ENCODE data around the gene RNF113A. TPM values are rescaled to one million over a fixed set of nuclear protein-coding genes. Genes with fewer than 3 reads are reported as not detected.
"Not testable (repeated sequence)": the region's sequence is repeated elsewhere in the genome, so short reads cannot be mapped to it uniquely, and the experiment has no call there.

The RNF113A gene
- polyA plus RNA-seq, 2 donors, result 13.4 to 13.9 TPM

GRCh38 chrX:119852382-119853353, 18.9 kb downstream of the RNF113A start, which contains the start of gene UPF3B:
TSS of gene UPF3B (minus strand) at chrX:119852963. CDS start at chrX:119852928, 35 bp downstream.
- no peaks in the 10 kb centered on the region for H3K36me3 ChIP-seq (ENCODE audit: control insufficient read depth in 2 of 2, insufficient read depth in 2 of 2, low read length in 1 of 2)
- H3K4me1 ChIP-seq (ENCODE audit: control insufficient read depth in 2 of 2, insufficient read depth in 2 of 2, low read length in 1 of 2), result no peaks in the 10 kb centered on the region
- WGBS, 2 donors, result 1 to 27% methylated on average over 51 to 54 of the region's 54 CpGs
- H3K4me3 ChIP-seq (ENCODE audit: low read depth in 1 of 2, low read length in 2 of 2), result peak within 1 kb of the TSS; percentile 55 to 73
- H3K9me3 ChIP-seq (ENCODE audit: control insufficient read depth in 2 of 2, insufficient read depth in 1 of 2, low read depth in 1 of 2, low read length in 1 of 2), result no peaks in the 10 kb centered on the region
- no peaks in the 10 kb centered on the region for H3K27me3 ChIP-seq (ENCODE audit: control insufficient read depth in 1 of 2, insufficient read depth in 2 of 2, low read length in 2 of 2)
- peak within 1 kb of the TSS; percentile 85 to 88 for H3K27ac ChIP-seq (ENCODE audit: low read depth in 2 of 2, low read length in 1 of 2)

- Histone ChIP-seq H3K36me3 (ENCODE audit: control insufficient read depth in 2 of 2, insufficient read depth in 2 of 2, low read length in 1 of 2) (peaks cover 0 to 3% of the 10 kb centered on the region in 2 donors), H3K27me3 (ENCODE audit: control insufficient read depth in 1 of 2, insufficient read depth in 2 of 2, low read length in 2 of 2) (peaks cover 0 to 2% of the 10 kb centered on the region in 2 donors), H3K27ac (ENCODE audit: low read depth in 2 of 2, low read length in 1 of 2) (no peak overlapping the region), H3K4me3 (ENCODE audit: low read depth in 1 of 2, low read length in 2 of 2) (no peak overlapping the region), H3K4me1 (ENCODE audit: control insufficient read depth in 2 of 2, insufficient read depth in 2 of 2, low read length in 1 of 2) (no peaks in the 10 kb centered on the region), H3K9me3 (ENCODE audit: control insufficient read depth in 2 of 2, insufficient read depth in 1 of 2, low read depth in 1 of 2, low read length in 1 of 2) (no peaks in the 10 kb centered on the region)
- WGBS, 2 donors, result 76 to 83% methylated on average over 3 of the region's 3 CpGs
Observed at GRCh38 chrX:119833905-119834304, 37.6 kb downstream of the RNF113A start.

GRCh38 chrX:119828446-119828845, 43.1 kb downstream of the RNF113A start:
- 90 to 95% methylated on average over 5 of the region's 5 CpGs for WGBS, 2 donors

DNA sequence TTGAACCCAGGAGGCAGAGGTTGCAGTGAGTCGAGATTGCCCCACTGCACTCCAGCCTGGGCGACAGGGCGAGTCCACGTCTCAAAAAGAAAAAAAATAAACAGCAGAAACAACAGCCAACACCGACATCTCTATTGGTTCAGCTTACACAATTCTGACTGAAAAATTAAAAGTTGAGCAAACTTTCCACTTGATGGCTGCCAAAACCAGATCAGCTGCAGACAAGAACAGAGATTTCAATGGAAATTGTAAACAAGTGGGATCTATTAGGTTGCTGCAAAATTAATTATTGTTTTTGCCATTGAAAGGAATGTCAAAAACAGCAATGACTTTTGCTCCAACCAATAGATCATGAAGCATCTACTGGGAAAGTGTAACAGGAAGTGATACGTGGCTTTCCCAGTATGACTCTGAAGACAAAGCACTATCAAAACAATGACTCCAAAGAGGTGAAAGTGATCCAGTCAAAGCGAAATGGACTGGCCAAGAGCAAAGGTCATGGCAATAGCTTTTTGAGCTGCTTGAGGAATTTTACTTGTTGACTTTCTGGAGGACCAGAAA, 45.1 kb downstream of the RNF113A start:
- Histone ChIP-seq H3K9me3 (ENCODE audit: control insufficient read depth in 2 of 2, insufficient read depth in 1 of 2, low read depth in 1 of 2, low read length in 1 of 2) (no peaks in the 10 kb centered on the region), H3K27me3 (ENCODE audit: control insufficient read depth in 1 of 2, insufficient read depth in 2 of 2, low read length in 2 of 2) (no peaks in the 10 kb centered on the region), H3K4me1 (ENCODE audit: control insufficient read depth in 2 of 2, insufficient read depth in 2 of 2, low read length in 1 of 2) (no peaks in the 10 kb centered on the region), H3K36me3 (ENCODE audit: control insufficient read depth in 2 of 2, insufficient read depth in 2 of 2, low read length in 1 of 2) (no peaks in the 10 kb centered on the region), H3K4me3 (ENCODE audit: low read depth in 1 of 2, low read length in 2 of 2) (no peak overlapping the region), H3K27ac (ENCODE audit: low read depth in 2 of 2, low read length in 1 of 2) (no peak overlapping the region)
- WGBS, 2 donors, result 61 to 64% methylated on average over 7 of the region's 7 CpGs

More at GRCh38 chrX:119828446-119828845, 43.1 kb downstream of the RNF113A start:
- Histone ChIP-seq H3K4me1 (ENCODE audit: control insufficient read depth in 2 of 2, insufficient read depth in 2 of 2, low read length in 1 of 2) (no peaks in the 10 kb centered on the region), H3K27ac (ENCODE audit: low read depth in 2 of 2, low read length in 1 of 2) (no peak overlapping the region), H3K4me3 (ENCODE audit: low read depth in 1 of 2, low read length in 2 of 2) (no peak overlapping the region), H3K27me3 (ENCODE audit: control insufficient read depth in 1 of 2, insufficient read depth in 2 of 2, low read length in 2 of 2) (no peaks in the 10 kb centered on the region), H3K36me3 (ENCODE audit: control insufficient read depth in 2 of 2, insufficient read depth in 2 of 2, low read length in 1 of 2) (no peaks in the 10 kb centered on the region), H3K9me3 (ENCODE audit: control insufficient read depth in 2 of 2, insufficient read depth in 1 of 2, low read depth in 1 of 2, low read length in 1 of 2) (no peaks in the 10 kb centered on the region)

- not testable (repeated sequence) for H3K27ac ChIP-seq (ENCODE audit: low read depth in 2 of 2, low read length in 1 of 2); H3K36me3 ChIP-seq (ENCODE audit: control insufficient read depth in 2 of 2, insufficient read depth in 2 of 2, low read length in 1 of 2); H3K4me3 ChIP-seq (ENCODE audit: low read depth in 1 of 2, low read length in 2 of 2); H3K27me3 ChIP-seq (ENCODE audit: control insufficient read depth in 1 of 2, insufficient read depth in 2 of 2, low read length in 2 of 2); H3K9me3 ChIP-seq (ENCODE audit: control insufficient read depth in 2 of 2, insufficient read depth in 1 of 2, low read depth in 1 of 2, low read length in 1 of 2); H3K4me1 ChIP-seq (ENCODE audit: control insufficient read depth in 2 of 2, insufficient read depth in 2 of 2, low read length in 1 of 2)
- WGBS, 2 donors, result 80% methylated on average over 1 of the region's 5 CpGs; no CpG with 5 or more reads in 1 of the 2 donors
Observed at GRCh38 chrX:119824221-119824620, 47.3 kb downstream of the RNF113A start.

DNA sequence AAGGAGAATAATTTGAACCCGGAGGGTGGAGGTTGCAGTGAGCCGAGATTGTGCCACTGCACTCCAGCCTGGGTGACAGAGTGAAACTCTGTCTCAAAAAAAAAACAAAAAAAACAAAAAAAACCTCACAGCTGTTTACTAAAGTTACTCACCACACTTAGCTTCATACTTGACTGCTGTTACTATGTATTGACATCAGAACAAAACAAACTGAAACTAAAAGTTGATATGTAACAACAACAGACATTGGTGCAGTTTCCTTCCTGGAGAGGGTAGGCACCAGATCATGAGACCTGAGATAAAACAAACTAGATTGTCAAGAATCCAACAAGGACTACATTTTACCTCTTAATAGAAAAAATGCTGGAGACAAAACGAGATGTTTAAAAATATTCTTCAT, 49.8 kb downstream of the RNF113A start:
- H3K4me1 ChIP-seq (ENCODE audit: control insufficient read depth in 2 of 2, insufficient read depth in 2 of 2, low read length in 1 of 2); H3K9me3 ChIP-seq (ENCODE audit: control insufficient read depth in 2 of 2, insufficient read depth in 1 of 2, low read depth in 1 of 2, low read length in 1 of 2); H3K27me3 ChIP-seq (ENCODE audit: control insufficient read depth in 1 of 2, insufficient read depth in 2 of 2, low read length in 2 of 2); H3K4me3 ChIP-seq (ENCODE audit: low read depth in 1 of 2, low read length in 2 of 2); H3K36me3 ChIP-seq (ENCODE audit: control insufficient read depth in 2 of 2, insufficient read depth in 2 of 2, low read length in 1 of 2); H3K27ac ChIP-seq (ENCODE audit: low read depth in 2 of 2, low read length in 1 of 2): not testable (repeated sequence)
- 56 to 78% methylated on average over 3 of the region's 3 CpGs for whole genome bisulfite sequencing, 2 donors

Other genes starting within 250 kb of the RNF113A start
- gene SEPTIN6, start 178.6 kb downstream of the RNF113A start, polyA plus RNA-seq, result 1 to 10 TPM; 5.4 to 7.3 TPM
- gene SOWAHD, start 113.1 kb downstream of the RNF113A start, polyA plus RNA-seq, result under 1 TPM; 0.14 to 0.18 TPM
- gene RPL39, start 80.1 kb downstream of the RNF113A start, polyA plus RNA-seq, result 1,000 to 10,000 TPM; 4,646 to 5,407 TPM
- 10 to 100 TPM in 1 of 2 donors, 1 to 10 TPM in 1; 7.9 to 20.6 TPM for gene UPF3B, start 18.8 kb downstream of the RNF113A start, polyA plus RNA-seq
- 100 to 1,000 TPM; 146 to 229 TPM for gene NDUFA1, start 99 bp upstream of the RNF113A start, polyA plus RNA-seq
- gene AKAP14, start 24.2 kb upstream of the RNF113A start, polyA plus RNA-seq, result not detected
- gene NKAP, start 72.0 kb upstream of the RNF113A start, polyA plus RNA-seq, result 1 to 10 TPM; 2.9 to 4.4 TPM
- not detected for gene RHOXF2B, start 206.0 kb upstream of the RNF113A start, polyA plus RNA-seq
- under 1 TPM; 0.24 to 0.53 TPM for gene RHOXF1, start 244.2 kb upstream of the RNF113A start, polyA plus RNA-seq

Data from esophagus (tissue), 2 donors.